ENCODE results near the gene KMT2C.
"Not testable (repeated sequence)": the region's sequence is repeated elsewhere in the genome, so short reads cannot be mapped to it uniquely, and the experiment has no call there.

KMT2C gene

DNA sequence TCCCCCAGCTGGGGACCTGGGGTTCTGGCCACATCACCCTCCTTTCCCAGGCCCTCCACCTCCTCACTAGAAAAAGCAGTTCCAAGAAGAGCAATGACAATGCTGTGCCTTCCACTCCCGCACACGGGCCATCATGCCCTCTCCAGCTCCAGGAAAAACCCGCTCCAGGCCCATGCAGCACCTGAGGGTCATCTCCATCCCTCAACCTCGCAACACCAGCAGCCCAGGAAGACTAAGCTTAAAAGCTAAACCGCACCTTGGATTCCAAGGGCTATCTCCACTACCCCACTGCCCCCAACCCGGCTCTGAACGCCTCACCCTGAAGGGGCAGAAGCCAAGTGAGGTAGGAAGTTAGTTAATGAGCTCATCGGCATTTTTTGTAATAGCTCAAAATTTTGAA, 173.7 kb downstream of the KMT2C start:
- in situ Hi-C loops (cut with MboI; ENCODE audit: low sequenced_read_pairs); H3K27me3 ChIP-seq (ENCODE audit: low read depth); H3K9me3 ChIP-seq; H3K36me3 ChIP-seq (replicated peaks); H3K4me3 ChIP-seq; DNase-seq (ENCODE audit: low spot score in 2 of 2); H3K4me1 ChIP-seq: not testable (repeated sequence)

DNA sequence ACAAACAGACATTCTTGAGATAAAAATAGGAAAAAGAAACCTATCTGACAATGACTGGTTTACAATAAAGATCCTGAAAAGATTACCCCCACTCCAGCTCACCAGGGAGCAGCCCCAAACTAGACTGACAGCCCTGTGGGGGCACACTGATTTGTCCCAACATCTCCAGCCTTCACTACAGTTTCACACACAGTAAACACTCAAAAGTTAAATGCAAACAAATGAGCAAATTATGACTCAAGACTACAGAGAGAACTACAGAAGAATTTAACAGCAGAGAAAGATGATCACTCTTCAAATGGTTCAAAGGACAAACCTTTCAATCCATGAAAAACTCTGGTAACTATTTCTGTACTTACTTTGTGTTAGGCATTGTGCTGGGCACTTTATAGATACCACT, 176.2 kb downstream of the KMT2C start:
- DNase-seq (ENCODE audit: low spot score in 2 of 2); H3K36me3 ChIP-seq (replicated peaks); H3K27me3 ChIP-seq (ENCODE audit: low read depth); in situ Hi-C loops (cut with MboI; ENCODE audit: low sequenced_read_pairs); H3K4me1 ChIP-seq; H3K9me3 ChIP-seq; H3K4me3 ChIP-seq: not testable (repeated sequence)

DNA sequence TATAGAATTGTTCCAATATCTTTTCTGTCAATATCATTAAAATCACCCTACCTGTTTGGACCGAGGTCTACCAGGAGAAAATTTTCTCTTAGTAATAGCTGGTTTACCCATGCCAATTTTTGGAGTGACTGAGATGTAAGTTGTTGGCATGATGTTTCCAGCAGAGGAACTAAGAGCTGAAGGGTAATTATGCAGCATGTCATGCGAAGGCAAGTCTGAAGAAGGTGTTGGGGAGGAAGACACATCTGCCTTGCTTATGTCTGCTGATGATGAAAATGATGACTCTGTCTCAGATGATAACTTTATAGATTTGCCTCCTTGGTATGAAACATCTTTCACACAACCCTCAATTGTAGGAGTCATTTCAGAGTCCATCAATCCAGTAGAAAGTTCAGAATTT, 188.0 kb downstream of the KMT2C start:
- H3K9me3 ChIP-seq; in situ Hi-C loops (cut with MboI; ENCODE audit: low sequenced_read_pairs); DNase-seq (ENCODE audit: low spot score in 2 of 2); H3K36me3 ChIP-seq (replicated peaks); H3K27me3 ChIP-seq (ENCODE audit: low read depth); H3K4me3 ChIP-seq; H3K4me1 ChIP-seq: not testable (repeated sequence)

DNA sequence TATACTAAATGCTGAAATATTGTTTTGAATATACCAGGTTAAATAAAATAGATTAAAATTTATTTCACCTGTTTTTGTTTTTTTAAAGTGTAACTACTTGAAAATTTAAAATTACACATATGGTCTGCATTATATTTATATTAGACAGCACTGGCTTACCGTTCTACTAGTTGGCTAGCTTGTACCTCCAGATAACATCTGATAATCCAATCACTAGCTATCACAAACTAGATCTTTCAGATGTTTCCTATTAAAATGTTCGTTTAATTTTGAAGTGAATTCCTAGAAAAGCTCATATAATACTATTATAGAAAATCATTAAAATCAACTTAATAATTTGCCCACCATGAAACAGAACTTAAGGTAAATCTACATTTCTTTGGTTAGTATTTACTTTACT, 190.4 kb downstream of the KMT2C start:
- DNase-seq (ENCODE audit: low spot score in 2 of 2); H3K9me3 ChIP-seq; H3K4me1 ChIP-seq; H3K4me3 ChIP-seq; in situ Hi-C loops (cut with MboI; ENCODE audit: low sequenced_read_pairs); H3K36me3 ChIP-seq (replicated peaks); H3K27me3 ChIP-seq (ENCODE audit: low read depth): not testable (repeated sequence)

DNA sequence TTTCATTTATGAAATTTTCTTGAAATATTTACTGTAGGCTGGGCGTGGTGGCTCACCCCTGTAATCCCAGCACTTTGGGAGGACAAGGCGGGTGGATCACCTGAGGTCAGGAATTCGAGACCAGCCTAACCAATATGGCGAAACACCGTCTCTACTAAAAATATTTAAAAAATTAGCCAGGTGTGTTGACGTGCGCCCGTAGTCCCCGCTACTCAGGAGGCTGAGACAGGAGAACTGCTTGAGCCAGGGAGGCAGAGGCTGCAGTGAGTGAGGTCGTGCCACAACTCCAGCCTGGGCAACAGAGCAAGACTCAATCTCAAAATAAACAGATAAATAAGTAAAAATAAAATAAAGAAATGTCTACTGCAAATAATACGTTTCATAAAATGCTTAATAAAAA, 192.3 kb downstream of the KMT2C start:
- in situ Hi-C loops (cut with MboI; ENCODE audit: low sequenced_read_pairs); H3K4me1 ChIP-seq; DNase-seq (ENCODE audit: low spot score in 2 of 2); H3K9me3 ChIP-seq; H3K27me3 ChIP-seq (ENCODE audit: low read depth); H3K4me3 ChIP-seq; H3K36me3 ChIP-seq (replicated peaks): not testable (repeated sequence)

DNA sequence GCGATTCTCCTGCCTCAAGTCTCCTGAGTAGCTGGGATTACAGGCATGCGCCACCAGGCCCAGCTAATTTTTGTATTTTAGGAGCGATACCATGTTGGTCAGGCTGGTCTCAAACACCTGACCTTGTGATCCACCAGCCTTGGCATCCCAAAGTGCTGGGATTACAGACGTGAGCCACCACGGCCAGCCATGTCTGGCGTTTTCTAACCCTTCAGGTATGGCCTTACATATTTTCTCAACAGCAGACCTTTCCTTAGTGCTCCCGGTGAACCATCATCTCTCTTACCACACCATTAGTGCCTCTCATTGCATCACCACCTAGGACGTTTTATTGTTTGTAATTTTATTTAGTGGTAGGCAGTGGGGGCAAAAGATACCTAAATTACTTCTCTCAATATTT, 194.5 kb downstream of the KMT2C start:
- DNase-seq (ENCODE audit: low spot score in 2 of 2); H3K4me3 ChIP-seq; H3K36me3 ChIP-seq (replicated peaks); H3K27me3 ChIP-seq (ENCODE audit: low read depth); H3K9me3 ChIP-seq; in situ Hi-C loops (cut with MboI; ENCODE audit: low sequenced_read_pairs): not testable (repeated sequence)
- H3K4me1 ChIP-seq = peaks cover 11% of the 10 kb centered on the region

DNA sequence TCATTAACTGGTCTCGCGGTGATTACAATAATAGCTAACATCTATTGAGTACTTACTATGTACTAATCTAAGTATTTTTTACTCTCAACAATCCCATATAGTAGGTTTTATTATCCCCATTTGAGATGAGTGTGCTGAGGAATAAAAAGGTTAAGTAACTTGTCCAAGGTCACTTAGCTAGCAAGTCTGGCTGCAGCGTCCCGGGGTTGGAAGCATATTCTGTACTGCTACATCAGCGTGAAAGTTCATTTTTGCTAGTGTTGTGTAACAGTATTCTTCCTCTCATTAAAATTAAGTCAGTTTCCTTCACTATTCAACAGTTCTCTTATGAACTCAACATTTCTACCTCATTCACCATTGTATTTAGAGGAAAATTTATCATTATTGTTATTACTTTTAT, 199.5 kb downstream of the KMT2C start:
- H3K4me1 ChIP-seq = peaks cover 11% of the 10 kb centered on the region
- H3K36me3 ChIP-seq (replicated peaks); DNase-seq (ENCODE audit: low spot score in 2 of 2); H3K4me3 ChIP-seq; H3K9me3 ChIP-seq; in situ Hi-C loops (cut with MboI; ENCODE audit: low sequenced_read_pairs); H3K27me3 ChIP-seq (ENCODE audit: low read depth): not testable (repeated sequence)

DNA sequence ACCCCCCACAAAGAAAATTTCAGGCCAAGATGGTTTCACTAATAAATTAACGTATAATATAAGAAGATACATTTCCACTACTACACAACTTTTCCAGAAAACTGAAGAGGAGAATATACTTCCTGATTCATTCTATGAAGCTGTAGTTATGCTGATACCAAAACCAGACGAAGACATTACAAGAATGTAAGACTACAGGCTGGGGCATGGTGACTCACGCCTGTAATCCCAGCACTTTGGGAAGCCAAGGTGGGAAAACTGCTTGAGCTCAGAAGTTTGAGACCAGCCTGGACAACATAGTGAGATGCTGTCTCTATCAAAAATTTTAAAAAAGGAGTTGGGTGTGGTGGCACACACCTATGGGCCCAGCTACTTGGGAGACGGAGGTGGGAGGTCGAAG, 201.4 kb downstream of the KMT2C start:
- H3K27me3 ChIP-seq (ENCODE audit: low read depth); DNase-seq (ENCODE audit: low spot score in 2 of 2); H3K9me3 ChIP-seq; H3K4me1 ChIP-seq; H3K4me3 ChIP-seq; H3K36me3 ChIP-seq (replicated peaks); in situ Hi-C loops (cut with MboI; ENCODE audit: low sequenced_read_pairs): not testable (repeated sequence)

DNA sequence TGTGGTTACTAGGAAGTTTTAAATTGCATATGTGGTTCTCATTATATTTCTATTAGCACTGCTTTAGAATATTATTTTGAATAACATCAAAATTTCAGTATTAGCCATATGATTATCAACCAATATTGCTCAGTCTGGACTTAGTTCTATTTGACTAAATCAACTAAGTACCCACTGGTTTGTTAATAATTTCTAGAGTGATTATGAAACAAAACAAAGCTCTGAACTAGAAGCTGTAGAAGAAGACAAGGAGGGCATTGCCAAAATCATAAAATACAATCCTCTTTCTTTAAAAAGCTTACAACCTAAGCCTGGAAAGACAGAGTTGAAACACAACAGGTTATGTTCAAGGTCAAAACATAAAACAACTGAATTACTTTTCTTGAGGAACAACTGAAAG, 204.7 kb downstream of the KMT2C start:
- H3K27me3 ChIP-seq (ENCODE audit: low read depth) = no peaks in the 10 kb centered on the region
- in situ Hi-C loops (cut with MboI; ENCODE audit: low sequenced_read_pairs) = no loop called here
- 0 out of 2 replicates have a peak, but pooled peaks cover 3% of the 10 kb centered on the region for H3K36me3 ChIP-seq (replicated peaks)

DNA sequence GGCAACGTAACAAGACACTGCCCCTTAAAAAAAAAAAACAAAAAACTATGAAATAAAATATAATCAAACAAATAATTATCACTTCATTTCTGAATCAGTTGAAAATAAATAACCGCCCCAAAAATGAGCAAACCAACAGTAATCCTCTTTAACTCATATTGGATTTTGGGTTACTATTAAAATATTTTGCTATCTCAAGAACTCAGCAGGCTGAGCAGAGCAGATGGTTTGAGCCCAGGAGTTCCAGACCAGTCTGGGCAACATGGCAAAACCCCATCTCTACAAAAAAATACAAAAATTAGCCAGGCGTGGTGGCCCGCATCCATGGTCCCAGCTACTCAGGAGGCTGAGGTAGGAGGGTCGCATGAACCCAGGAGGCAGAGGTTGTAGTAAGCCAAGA, 216.2 kb downstream of the KMT2C start:
- H3K9me3 ChIP-seq; DNase-seq (ENCODE audit: low spot score in 2 of 2); in situ Hi-C loops (cut with MboI; ENCODE audit: low sequenced_read_pairs); H3K36me3 ChIP-seq (replicated peaks); H3K4me3 ChIP-seq; H3K4me1 ChIP-seq; H3K27me3 ChIP-seq (ENCODE audit: low read depth): not testable (repeated sequence)

More for the DNA sequence above, 204.7 kb downstream of the KMT2C start:
- no peaks in the 10 kb centered on the region for H3K9me3 ChIP-seq
- no peak overlapping the region for H3K4me3 ChIP-seq
- no peak for DNase-seq (ENCODE audit: low spot score in 2 of 2)
- no peaks in the 10 kb centered on the region for H3K4me1 ChIP-seq

DNA sequence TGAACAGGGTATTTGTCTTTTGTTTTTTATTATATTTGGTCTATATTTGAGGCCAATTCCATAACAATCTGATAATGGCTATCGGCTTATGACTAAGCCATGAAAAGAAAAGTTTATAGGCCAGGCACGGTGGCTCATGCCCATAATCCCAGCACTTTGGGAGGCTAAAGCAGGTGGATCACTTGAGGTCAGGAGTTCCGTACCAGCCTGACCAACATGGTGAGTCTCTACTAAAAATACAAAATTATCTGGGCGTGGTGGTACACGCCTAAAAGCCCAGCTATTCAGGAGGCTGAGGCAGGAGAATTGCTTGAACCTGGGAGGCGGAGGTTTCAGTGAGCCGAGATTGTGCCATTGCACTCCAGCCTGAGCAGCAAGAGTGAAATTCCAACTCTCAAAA, 227.0 kb downstream of the KMT2C start:
- H3K36me3 ChIP-seq (replicated peaks); H3K4me1 ChIP-seq; H3K4me3 ChIP-seq; H3K9me3 ChIP-seq; in situ Hi-C loops (cut with MboI; ENCODE audit: low sequenced_read_pairs); H3K27me3 ChIP-seq (ENCODE audit: low read depth); DNase-seq (ENCODE audit: low spot score in 2 of 2): not testable (repeated sequence)

DNA sequence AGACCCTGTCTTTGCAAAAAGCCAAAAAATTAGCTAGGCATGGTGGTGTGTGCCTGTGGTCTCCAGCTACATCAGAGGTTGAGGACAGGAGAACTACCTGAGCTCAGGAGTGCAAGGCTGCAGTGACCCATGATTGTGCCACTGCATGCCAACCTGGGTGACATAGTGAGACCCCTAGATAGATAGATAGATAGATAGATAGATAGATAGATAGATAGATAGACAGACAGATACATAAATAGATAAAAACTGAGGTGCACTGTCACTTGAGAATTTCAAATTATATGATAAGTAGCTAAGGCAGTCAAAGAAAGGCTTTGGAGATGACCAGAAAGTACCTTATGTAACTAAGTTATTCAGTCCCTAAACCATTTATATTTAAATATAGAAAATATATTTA, 231.4 kb downstream of the KMT2C start:
- in situ Hi-C loops (cut with MboI; ENCODE audit: low sequenced_read_pairs); H3K9me3 ChIP-seq; H3K27me3 ChIP-seq (ENCODE audit: low read depth); H3K4me1 ChIP-seq; DNase-seq (ENCODE audit: low spot score in 2 of 2); H3K36me3 ChIP-seq (replicated peaks); H3K4me3 ChIP-seq: not testable (repeated sequence)

DNA sequence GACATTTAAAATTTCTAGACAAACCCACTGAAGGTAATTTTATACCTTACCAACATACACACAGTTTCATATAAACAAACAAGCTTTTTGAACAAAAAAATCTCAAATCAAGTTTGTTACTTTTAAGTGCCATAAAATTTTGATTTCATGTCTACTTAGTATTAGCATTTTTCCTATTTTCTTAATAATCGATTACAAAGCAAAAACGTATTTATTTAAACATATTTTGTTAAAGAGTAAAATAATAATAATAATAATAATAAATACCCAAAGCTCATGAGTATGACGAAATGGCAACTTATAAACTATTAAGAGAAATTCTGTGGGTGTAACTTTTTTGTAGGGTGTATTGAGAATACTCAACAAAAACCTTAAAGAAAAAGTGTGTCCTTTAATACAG, 232.7 kb downstream of the KMT2C start:
- H3K4me1 ChIP-seq = peaks cover 6% of the 10 kb centered on the region
- in situ Hi-C loops (cut with MboI; ENCODE audit: low sequenced_read_pairs) = no loop called here
- peaks cover 18% of the 10 kb centered on the region for H3K36me3 ChIP-seq (replicated peaks)
- no peak overlapping the region for H3K4me3 ChIP-seq
- no peaks in the 10 kb centered on the region for H3K9me3 ChIP-seq
- no peaks in the 10 kb centered on the region for H3K27me3 ChIP-seq (ENCODE audit: low read depth)
- DNase-seq (ENCODE audit: low spot score in 2 of 2) = no peak

DNA sequence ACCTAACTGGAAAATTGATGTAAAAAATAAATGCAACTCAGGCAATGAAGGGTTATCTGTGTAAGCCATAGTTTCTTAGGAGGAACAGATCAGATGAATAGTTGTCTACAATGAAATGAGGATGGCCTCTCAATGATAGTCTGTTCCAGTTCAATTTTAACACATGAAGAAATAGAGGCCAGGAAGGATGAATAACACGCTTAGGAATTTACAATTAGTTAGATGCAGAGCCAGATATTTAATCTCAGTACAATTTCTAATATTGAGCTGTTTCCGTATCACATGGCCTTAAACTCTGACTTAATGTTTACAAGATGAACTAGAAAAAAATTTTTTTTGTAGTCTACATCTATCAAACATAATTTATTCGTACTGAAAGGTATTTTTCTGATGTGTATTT, 233.7 kb downstream of the KMT2C start:
- Histone ChIP-seq H3K27me3 (ENCODE audit: low read depth) (no peaks in the 10 kb centered on the region), H3K4me3 (no peak overlapping the region), H3K9me3 (no peaks in the 10 kb centered on the region), H3K4me1 (peaks cover 6% of the 10 kb centered on the region), H3K36me3 (replicated peaks) (peaks cover 18% of the 10 kb centered on the region)
- no peak for DNase-seq (ENCODE audit: low spot score in 2 of 2)
- in situ Hi-C loops (cut with MboI; ENCODE audit: low sequenced_read_pairs) = no loop called here

DNA sequence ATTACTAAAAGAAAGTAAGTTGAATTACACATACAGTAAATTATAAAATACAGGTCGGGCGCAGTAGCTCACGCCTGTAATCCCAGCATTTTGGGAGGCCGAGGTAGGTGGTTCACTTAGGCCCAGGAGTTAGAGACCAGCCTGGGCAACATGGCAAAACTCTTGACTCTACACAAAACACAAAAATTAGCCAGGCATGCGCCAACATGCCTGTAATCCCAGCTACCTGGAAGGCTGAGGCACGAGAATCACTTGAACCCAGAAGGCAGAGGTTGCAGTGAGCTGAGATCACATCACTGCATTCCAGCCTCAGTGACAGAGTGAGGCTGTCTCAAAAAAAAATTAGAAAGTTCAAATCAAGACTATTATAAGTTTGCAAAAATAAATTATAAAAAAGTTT, 235.4 kb downstream of the KMT2C start:
- H3K36me3 ChIP-seq (replicated peaks) = peaks cover 19% of the 10 kb centered on the region
- no peak overlapping the region for H3K4me3 ChIP-seq
- no peak for DNase-seq (ENCODE audit: low spot score in 2 of 2)
- in situ Hi-C loops (cut with MboI; ENCODE audit: low sequenced_read_pairs) = no loop called here
- H3K27me3 ChIP-seq (ENCODE audit: low read depth) = no peaks in the 10 kb centered on the region
- H3K9me3 ChIP-seq = no peaks in the 10 kb centered on the region
- peaks cover 6% of the 10 kb centered on the region for H3K4me1 ChIP-seq

Measured in HAP-1 (cell line).